ENCODE measurements around the gene PROSER2.
"Not testable (repeated sequence)": the region's sequence is repeated elsewhere in the genome, so short reads cannot be mapped to it uniquely, and the experiment has no call there.

The PROSER2 gene

GRCh38 chr10:11837372-11838161 is 14.4 kb downstream of the PROSER2 start:
- DNase-seq: no peak

GRCh38 chr10:11838298-11838852 is 15.2 kb downstream of the PROSER2 start:
- no peak for DNase-seq

- no peak for DNase-seq
Observed at GRCh38 chr10:11841375-11841774, 18.2 kb downstream of the PROSER2 start.

- no peak for DNase-seq
Observed at GRCh38 chr10:11842411-11842810, 19.3 kb downstream of the PROSER2 start.

GRCh38 chr10:11845113-11845512 is 22.0 kb downstream of the PROSER2 start:
- DNase-seq: no peak

GRCh38 chr10:11846542-11846941 is 23.4 kb downstream of the PROSER2 start:
- DNase-seq: no peak

- DNase-seq: no peak
Observed at GRCh38 chr10:11849277-11849676, 26.1 kb downstream of the PROSER2 start.

- no peak for DNase-seq
Observed at GRCh38 chr10:11849911-11850310, 26.8 kb downstream of the PROSER2 start.

GRCh38 chr10:11851910-11852309 is 28.8 kb downstream of the PROSER2 start:
- no peak for DNase-seq

- DNase-seq: not testable (repeated sequence)
Observed at GRCh38 chr10:11852637-11853036, 29.5 kb downstream of the PROSER2 start.

GRCh38 chr10:11853468-11853867 is 30.3 kb downstream of the PROSER2 start:
- no peak for DNase-seq

GRCh38 chr10:11854301-11854700 is 31.1 kb downstream of the PROSER2 start:
- no peak for DNase-seq

- no peak for DNase-seq
Observed at GRCh38 chr10:11856089-11856488, 32.9 kb downstream of the PROSER2 start.

GRCh38 chr10:11856678-11857077 is 33.5 kb downstream of the PROSER2 start:
- no peak for DNase-seq

- no peak for DNase-seq
Observed at GRCh38 chr10:11858093-11858492, 34.9 kb downstream of the PROSER2 start.

GRCh38 chr10:11861341-11861740 is 38.2 kb downstream of the PROSER2 start:
- DNase-seq: no peak

- no peak for DNase-seq
Observed at GRCh38 chr10:11861811-11862428, 38.8 kb downstream of the PROSER2 start.

- DNase-seq: peak; percentile 89
Observed at GRCh38 chr10:11863353-11864109, 40.4 kb downstream of the PROSER2 start.

- no peak for DNase-seq
Observed at GRCh38 chr10:11864727-11865126, 41.6 kb downstream of the PROSER2 start.

- no peak for DNase-seq
Observed at GRCh38 chr10:11865561-11865960, 42.4 kb downstream of the PROSER2 start.

GRCh38 chr10:11866199-11866925 is 43.2 kb downstream of the PROSER2 start:
- no peak for DNase-seq

- DNase-seq: no peak
Observed at GRCh38 chr10:11869219-11869618, 46.1 kb downstream of the PROSER2 start.
